ENCODE data around the gene FBRS.
"Not testable (repeated sequence)": the region's sequence is repeated elsewhere in the genome, so short reads cannot be mapped to it uniquely, and the experiment has no call there.

Gene FBRS

DNA sequence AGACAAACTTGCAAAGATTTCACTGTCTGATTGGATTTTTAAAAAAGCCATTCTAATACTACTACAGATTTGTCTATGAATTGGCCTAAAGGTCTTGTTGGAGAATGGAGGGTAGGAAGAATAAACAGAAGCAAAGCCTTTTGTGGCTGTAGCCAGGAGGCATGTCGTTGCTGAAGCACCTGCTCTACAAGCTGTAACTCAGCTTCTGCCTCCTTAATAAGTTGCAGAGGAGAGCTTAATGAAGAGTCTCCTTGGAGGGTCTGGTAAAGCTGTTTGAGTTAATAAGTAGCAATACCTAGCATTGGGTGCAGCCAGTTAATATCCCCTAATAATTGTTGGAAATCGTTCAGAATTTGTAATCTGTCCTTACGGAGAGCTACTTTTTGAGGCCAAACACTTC, 38.1 kb upstream of the FBRS start:
- TF ChIP-seq, protein P1, sequence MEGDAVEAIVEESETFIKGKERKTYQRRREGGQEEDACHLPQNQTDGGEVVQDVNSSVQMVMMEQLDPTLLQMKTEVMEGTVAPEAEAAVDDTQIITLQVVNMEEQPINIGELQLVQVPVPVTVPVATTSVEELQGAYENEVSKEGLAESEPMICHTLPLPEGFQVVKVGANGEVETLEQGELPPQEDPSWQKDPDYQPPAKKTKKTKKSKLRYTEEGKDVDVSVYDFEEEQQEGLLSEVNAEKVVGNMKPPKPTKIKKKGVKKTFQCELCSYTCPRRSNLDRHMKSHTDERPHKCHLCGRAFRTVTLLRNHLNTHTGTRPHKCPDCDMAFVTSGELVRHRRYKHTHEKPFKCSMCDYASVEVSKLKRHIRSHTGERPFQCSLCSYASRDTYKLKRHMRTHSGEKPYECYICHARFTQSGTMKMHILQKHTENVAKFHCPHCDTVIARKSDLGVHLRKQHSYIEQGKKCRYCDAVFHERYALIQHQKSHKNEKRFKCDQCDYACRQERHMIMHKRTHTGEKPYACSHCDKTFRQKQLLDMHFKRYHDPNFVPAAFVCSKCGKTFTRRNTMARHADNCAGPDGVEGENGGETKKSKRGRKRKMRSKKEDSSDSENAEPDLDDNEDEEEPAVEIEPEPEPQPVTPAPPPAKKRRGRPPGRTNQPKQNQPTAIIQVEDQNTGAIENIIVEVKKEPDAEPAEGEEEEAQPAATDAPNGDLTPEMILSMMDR (conservative IDR thresholded peaks at IDR 0.05), result no peak
- no peak overlapping the region for H3K27ac ChIP-seq

DNA sequence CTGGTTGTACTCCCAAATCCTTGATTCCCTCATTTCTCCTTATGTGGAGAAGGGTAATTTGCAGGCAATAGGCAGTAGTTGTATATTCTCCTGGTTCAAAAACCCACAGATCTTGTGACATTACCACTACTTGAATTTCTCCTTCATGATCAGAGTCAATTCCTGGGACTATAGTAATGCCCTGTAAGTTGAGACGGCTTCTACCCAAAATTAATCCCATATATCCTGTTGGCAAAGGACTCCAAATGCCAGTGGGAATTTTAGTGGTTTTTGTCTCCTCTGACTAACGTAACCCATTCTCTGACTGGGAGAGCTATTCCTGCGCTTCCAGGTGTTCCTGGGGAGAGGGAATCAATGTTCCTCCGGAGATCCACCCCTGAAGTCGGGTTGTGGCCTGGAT, 36.5 kb upstream of the FBRS start:
- H3K27ac ChIP-seq, result no peak overlapping the region
- TF ChIP-seq, protein P1 (conservative IDR thresholded peaks at IDR 0.05), result no peak

DNA sequence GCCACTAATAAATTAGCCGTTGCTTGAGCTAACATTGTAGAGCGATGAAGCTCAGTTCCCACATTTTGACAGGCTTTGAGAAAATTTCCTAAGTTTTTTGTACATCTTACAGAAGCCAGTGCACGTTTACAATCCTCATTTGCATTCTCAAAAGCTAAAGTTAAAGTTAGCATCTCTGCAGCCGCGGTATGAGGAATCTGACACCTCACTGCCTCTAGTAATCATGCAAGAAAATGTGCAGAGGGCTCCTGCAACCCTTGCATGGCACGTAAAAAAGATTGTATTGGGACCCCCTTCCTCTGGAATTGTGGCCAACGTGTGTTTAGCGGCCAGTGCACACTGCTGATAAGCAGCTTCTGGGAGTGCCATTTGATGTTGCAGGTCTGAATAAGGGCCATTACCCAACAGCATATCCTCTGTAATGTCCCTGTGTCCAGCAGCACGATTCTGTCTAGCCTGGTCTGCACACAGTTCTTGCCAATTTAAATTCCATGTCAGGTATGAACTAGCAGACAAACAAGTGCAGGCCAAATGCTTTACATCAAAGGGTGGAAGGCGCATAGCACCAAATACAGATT, 35.7 kb upstream of the FBRS start:
- TF ChIP-seq, protein P1 (conservative IDR thresholded peaks at IDR 0.05), result no peak
- H3K27ac ChIP-seq, result no peak overlapping the region

DNA sequence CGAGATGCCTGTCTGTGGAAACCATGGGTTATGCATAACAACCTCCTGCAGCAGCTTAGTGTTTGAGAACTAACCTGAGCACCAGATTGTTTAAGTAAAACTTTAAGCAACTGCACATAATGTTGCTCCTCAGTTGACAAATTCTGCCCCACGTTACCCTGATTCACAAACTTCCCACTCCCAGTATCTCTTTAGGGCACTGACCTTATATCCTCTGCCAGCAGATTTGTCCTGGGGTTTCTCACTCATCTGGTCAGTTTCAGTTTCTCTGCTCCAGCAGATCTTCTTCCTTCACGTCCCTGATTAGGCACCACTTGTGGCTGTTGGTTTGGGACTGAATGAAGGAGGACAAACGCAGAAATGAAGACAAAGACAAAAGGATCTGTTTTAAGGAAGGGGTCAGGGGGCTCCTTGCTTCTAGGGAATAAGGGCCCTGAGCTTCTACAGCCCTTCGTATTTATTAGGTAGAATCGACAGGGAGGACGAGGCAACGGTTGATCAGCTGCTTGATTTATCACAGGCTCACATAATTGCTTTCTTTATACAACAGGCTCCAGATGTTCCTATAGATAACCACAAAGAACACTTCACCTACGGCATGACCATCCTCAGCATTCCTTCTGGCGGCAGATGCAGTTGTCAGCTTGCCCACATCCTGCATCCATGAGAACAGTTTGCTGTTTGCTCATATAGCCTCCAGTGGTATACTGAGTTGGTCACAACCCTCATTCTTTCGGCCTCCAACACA, 34.5 kb upstream of the FBRS start:
- H3K27ac ChIP-seq, result no peak overlapping the region
- TF ChIP-seq, protein P1 (conservative IDR thresholded peaks at IDR 0.05), result no peak

DNA sequence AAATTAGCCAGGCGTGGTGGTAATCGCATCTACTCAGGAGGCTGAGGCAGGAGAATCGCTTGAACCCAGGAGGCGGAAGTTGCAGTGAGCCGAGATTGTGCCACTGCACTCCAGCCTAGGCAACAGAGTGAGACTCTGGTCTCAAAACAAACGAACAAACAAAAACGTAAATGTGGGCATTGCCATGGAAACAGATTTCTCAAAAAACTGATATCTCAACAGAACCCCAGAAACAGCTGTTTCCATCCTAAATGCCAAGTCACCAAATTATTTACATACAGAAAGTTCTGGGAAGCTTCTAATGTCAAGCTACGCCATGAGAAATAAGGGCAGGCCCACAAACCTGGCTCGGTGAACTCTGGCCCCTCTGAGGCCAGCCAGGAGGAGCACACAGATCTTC, 32.0 kb upstream of the FBRS start:
- no peak overlapping the region for H3K27ac ChIP-seq
- TF ChIP-seq, protein P1 (conservative IDR thresholded peaks at IDR 0.05), result no peak

DNA sequence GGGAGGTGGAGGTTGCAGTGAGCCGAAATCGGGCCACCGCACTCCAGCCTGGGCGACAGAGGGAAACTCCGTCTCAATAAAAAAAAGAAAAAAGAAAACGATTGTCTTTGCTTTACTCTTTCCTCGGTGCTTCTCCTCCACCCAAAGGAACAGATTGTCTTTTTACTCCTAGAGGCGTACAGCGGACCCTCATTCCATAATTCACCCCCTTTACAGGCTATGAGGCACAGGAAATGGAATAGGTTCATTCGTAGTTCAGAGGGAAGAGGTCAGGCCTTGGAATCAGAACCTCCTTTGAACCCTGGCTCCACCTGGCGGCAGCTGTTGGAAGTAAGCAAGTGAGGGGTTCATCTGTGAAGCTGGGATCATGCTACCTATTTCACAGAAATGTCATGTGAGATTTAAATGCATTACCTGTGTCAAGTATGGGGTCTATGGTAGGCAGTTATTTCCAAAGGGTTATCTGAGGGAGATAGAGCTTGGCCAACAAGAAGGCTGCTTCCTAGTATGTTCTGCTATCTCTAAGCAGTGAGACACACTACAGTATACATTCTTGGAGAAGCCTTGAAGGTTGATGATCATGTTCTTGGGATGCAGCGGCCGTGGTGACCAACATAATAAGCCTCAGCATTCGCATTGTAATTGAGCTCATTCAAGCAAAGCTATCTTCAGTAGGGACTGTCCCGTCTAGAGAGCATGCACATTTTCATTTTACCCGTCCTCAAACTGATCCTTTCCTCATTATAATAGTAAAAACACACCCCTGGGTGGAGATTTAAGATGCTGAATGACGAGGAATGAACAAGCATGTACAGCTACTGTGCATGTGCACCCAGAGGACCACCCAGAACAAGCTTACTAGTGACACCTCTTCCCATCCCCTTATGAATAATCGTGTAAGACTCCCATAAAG, 29.3 kb upstream of the FBRS start:
- TF ChIP-seq, protein P1 (conservative IDR thresholded peaks at IDR 0.05), result peak; percentile 79
- H3K27ac ChIP-seq, result no peak overlapping the region

DNA sequence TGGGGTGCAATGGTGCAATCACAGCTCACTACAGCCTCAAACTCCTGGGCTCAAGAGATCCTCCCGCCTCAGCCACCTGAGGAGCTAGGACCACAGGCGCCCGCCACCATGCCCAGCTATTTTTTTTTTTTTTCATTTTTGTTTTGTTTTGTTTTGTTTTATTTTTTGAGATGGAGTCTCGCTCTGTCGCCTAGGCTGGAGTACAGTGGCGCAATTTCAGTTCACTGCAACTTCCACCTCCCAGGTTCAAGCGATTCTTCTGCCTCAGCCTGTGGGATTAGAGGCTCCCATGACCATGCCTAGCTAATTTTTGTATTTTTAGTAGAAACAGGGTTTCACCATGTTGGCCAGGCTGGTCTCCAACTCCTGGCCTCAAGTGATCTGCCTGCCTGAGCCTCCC, 25.8 kb upstream of the FBRS start:
- H3K27ac ChIP-seq, result not testable (repeated sequence)
